Right renal cortex interstitium (tissue), 3 donors: ENCODE measurements around the gene CDK9. TPM values are rescaled to one million over a fixed set of nuclear protein-coding genes. Genes with fewer than 3 reads are reported as not detected.

ENCODE experiments used
- DNase-seq, 3 donors: peaks; one replicate each; pipeline ENCODE4 v3.0.0-alpha.2; 2013; ENCODE audit warnings: low read depth in 3 of 3, low spot score in 2 of 3
- polyA plus RNA-seq, 3 donors: library from polyadenylated mRNA; unstranded; fragments of 120-200 nt; gene quantifications; one replicate each; pipeline ENCODE4 v1.2.1, GENCODE V29; 2013; ENCODE audit not compliant: insufficient read length in 3 of 3

Gene CDK9
- polyA plus RNA-seq, 3 donors, result 69.3 to 69.7 (median 69.3) TPM

GRCh38 chr9:127801955-127802575, 16.2 kb downstream of the CDK9 start:
- no peak for DNase-seq

GRCh38 chr9:127802576-127803443, 17.0 kb downstream of the CDK9 start, which contains the start of gene FPGS:
TSS of gene FPGS (plus strand) at chr9:127802882. CDS start at chr9:127802925, 43 bp downstream.
- peak; percentile 45 to 70 (median 67) for DNase-seq

GRCh38 chr9:127803507-127804352, 17.9 kb downstream of the CDK9 start:
- DNase-seq, result no peak

GRCh38 chr9:127805620-127806019, 19.8 kb downstream of the CDK9 start:
- DNase-seq, result no peak

GRCh38 chr9:127806871-127807270, 21.0 kb downstream of the CDK9 start:
- no peak for DNase-seq

- no peak for DNase-seq
Observed at GRCh38 chr9:127808347-127809001, 22.6 kb downstream of the CDK9 start.

GRCh38 chr9:127809002-127809539, 23.2 kb downstream of the CDK9 start:
- no peak for DNase-seq

GRCh38 chr9:127809540-127810377, 23.9 kb downstream of the CDK9 start:
- DNase-seq, result no peak

GRCh38 chr9:127810378-127811187, 24.7 kb downstream of the CDK9 start:
- no peak for DNase-seq

- DNase-seq, result no peak
Observed at GRCh38 chr9:127812011-127812410, 26.2 kb downstream of the CDK9 start.

GRCh38 chr9:127812936-127813675, 27.3 kb downstream of the CDK9 start:
- DNase-seq, result no peak

- no peak for DNase-seq
Observed at GRCh38 chr9:127813686-127814226, 27.9 kb downstream of the CDK9 start.

GRCh38 chr9:127814619-127815511, 29.0 kb downstream of the CDK9 start:
- DNase-seq, result no peak

GRCh38 chr9:127815512-127816361, 29.9 kb downstream of the CDK9 start:
- no peak for DNase-seq

- DNase-seq, result no peak
Observed at GRCh38 chr9:127816362-127816725, 30.5 kb downstream of the CDK9 start.

GRCh38 chr9:127816728-127817127, 30.9 kb downstream of the CDK9 start:
- no peak for DNase-seq
